OCI-LY3 (cell line): Measurements from ENCODE around the gene LRRC63.

ENCODE experiments used
- EZH2phosphoT487 ChIP-seq: fragments of 200-600 bp; shearing (Covaris generic); IDR thresholded peaks from 2 replicates; pipeline ENCODE4 v1.6.1; 2018; ENCODE audit warnings: antibody characterized with exemption, mixed run types, low read depth
- TF ChIP-seq, protein P1 (sequence below): fragments of 200-600, 300-600 bp; sonication (generic); IDR thresholded peaks from 2 replicates; pipeline ENCODE4 v1.5.1; 2014; ENCODE audit warnings: antibody characterized with exemption, low read length, low read depth

- TF ChIP-seq, protein P1, sequence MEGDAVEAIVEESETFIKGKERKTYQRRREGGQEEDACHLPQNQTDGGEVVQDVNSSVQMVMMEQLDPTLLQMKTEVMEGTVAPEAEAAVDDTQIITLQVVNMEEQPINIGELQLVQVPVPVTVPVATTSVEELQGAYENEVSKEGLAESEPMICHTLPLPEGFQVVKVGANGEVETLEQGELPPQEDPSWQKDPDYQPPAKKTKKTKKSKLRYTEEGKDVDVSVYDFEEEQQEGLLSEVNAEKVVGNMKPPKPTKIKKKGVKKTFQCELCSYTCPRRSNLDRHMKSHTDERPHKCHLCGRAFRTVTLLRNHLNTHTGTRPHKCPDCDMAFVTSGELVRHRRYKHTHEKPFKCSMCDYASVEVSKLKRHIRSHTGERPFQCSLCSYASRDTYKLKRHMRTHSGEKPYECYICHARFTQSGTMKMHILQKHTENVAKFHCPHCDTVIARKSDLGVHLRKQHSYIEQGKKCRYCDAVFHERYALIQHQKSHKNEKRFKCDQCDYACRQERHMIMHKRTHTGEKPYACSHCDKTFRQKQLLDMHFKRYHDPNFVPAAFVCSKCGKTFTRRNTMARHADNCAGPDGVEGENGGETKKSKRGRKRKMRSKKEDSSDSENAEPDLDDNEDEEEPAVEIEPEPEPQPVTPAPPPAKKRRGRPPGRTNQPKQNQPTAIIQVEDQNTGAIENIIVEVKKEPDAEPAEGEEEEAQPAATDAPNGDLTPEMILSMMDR: no peak
- no peak for TF ChIP-seq EZH2phosphoT487
Measured at GRCh38 chr13:46278474-46278873, 66.7 kb downstream of the LRRC63 start.
